GM12891 (cell line): Measurements from ENCODE around the gene DNAH7.

Source experiments
- POLR2A ChIP-seq: IDR thresholded peaks from 2 replicates; pipeline ENCODE4 v1.6.1; 2011; ENCODE audit warnings: low read depth, low read length, control low read depth
- POLR2AphosphoS5 ChIP-seq: IDR thresholded peaks from 2 replicates; pipeline ENCODE4 v1.6.1; 2011; ENCODE audit warnings: low read depth, low read length, control low read depth
- POU2F2 ChIP-seq: IDR thresholded peaks from 2 replicates; pipeline ENCODE4 v1.6.1; 2011; ENCODE audit warnings: low read depth, mild to moderate bottlenecking, control low read depth, low read length, moderate library complexity
- TAF1 ChIP-seq: IDR thresholded peaks from 2 replicates; pipeline ENCODE4 v1.6.1; 2011; ENCODE audit warnings: low read depth, low read length, control low read depth

- TF ChIP-seq POLR2AphosphoS5 (no peak), TAF1 (no peak), POLR2A (no peak), POU2F2 (no peak)
These were observed 255.2 kb downstream of the DNAH7 start for GRCh38 chr2:195813421-195813820.
